H1 (cell line): ENCODE results near the gene TRIL. TPM values are rescaled to one million over a fixed set of nuclear protein-coding genes. Genes with fewer than 3 reads are reported as not detected.

Source experiments
- CTCF ChIA-PET: fragments of 300-600 bp; sonication (Branson Sonifier 250); formaldehyde crosslinking; loops from one replicate; lab custom pipeline; 2021; ENCODE audit not compliant: partially characterized antibody; lab: Charles Lee
- POLR2A ChIA-PET: fragments of 300-600 bp; sonication (Branson Sonifier 250); formaldehyde crosslinking; loops from one replicate; lab custom pipeline; 2021; ENCODE audit warnings: inconsistent platforms; ENCODE audit not compliant: partially characterized antibody; lab: Charles Lee
- DNase-seq, 2 experiments: peaks; one replicate each; pipeline versions ENCODE4 v3.0.0 to v3.0.0-alpha.2; 2010 to 2022; ENCODE audit warnings: low spot score in 2 of 2, low read depth in 1 of 2, mixed read lengths in 1 of 2
- FAIRE-seq: peaks from 2 replicates; lab custom pipeline; 2011; peaks lifted over from hg19 to GRCh38; lab: Jason Lieb, UNC
- H2AFZ ChIP-seq: 2 replicates; pipeline ENCODE4 v1.8.1; 2012; ENCODE audit warnings: low read length, inconsistent platforms
- H2AK5ac ChIP-seq: 2 replicates; pipeline ENCODE4 v1.6.1; 2013; ENCODE audit warnings: low read depth, low read length
- H2BK120ac ChIP-seq: replicated peaks from 2 replicates; pipeline ENCODE3; 2013; ENCODE audit warnings: low read depth, low read length, inconsistent platforms
- H2BK12ac ChIP-seq: 2 replicates; pipeline ENCODE4 v1.6.1; 2013; ENCODE audit warnings: low read depth, low read length
- H2BK15ac ChIP-seq: 2 replicates; pipeline ENCODE4 v1.6.1; 2013; ENCODE audit warnings: low read length
- H2BK20ac ChIP-seq: 2 replicates; pipeline ENCODE4 v1.6.1; 2013; ENCODE audit warnings: low read length
- H2BK5ac ChIP-seq: 2 replicates; pipeline ENCODE4 v1.6.1; 2013; ENCODE audit warnings: low read depth, low read length
- H3K14ac ChIP-seq: 2 replicates; pipeline ENCODE4 v1.6.1; 2013; ENCODE audit warnings: inconsistent platforms; ENCODE audit not compliant: insufficient read length
- H3K18ac ChIP-seq: 2 replicates; pipeline ENCODE4 v1.6.1; 2013; ENCODE audit warnings: low read length; ENCODE audit errors: extremely low read depth
- H3K23ac ChIP-seq: 2 replicates; pipeline ENCODE4 v1.6.1; 2013; ENCODE audit warnings: inconsistent platforms; ENCODE audit not compliant: insufficient read length
- H3K23me2 ChIP-seq: 2 replicates; pipeline ENCODE4 v1.6.1; 2013; ENCODE audit warnings: low read depth, low read length
- H3K27ac ChIP-seq: 2 replicates; pipeline ENCODE4 v1.6.1; 2011; ENCODE audit warnings: low read depth, low read length, inconsistent platforms
- H3K27me3 ChIP-seq, 4 experiments: replicated peaks in 1 of 4; 1 replicate in 1 of 4; 2 replicates in 3 of 4; pipeline versions ENCODE4 v1.6.1 to v1.8.1; 2011 to 2013; ENCODE audit warnings: low read length in 3 of 4, mild to moderate bottlenecking in 3 of 4, inconsistent platforms in 2 of 4, mixed read lengths in 2 of 4, moderate library complexity in 1 of 4; ENCODE audit not compliant: control insufficient read depth in 3 of 4, insufficient read depth in 3 of 4; ENCODE audit errors: extremely low read depth in 1 of 4
- H3K36me3 ChIP-seq, 4 experiments: 2 replicates each; pipeline versions ENCODE4 v1.6.1 to v1.8.1; 2011 to 2013; ENCODE audit warnings: mild to moderate bottlenecking in 4 of 4, low read length in 3 of 4, moderate library complexity in 2 of 4, control low read depth in 1 of 4, inconsistent platforms in 1 of 4; ENCODE audit not compliant: insufficient read depth in 4 of 4, control insufficient read depth in 2 of 4
- H3K4ac ChIP-seq: replicated peaks from 2 replicates; pipeline ENCODE3; 2013; ENCODE audit warnings: low read length, low read depth, mixed read lengths, inconsistent platforms; ENCODE audit not compliant: insufficient read length
- H3K4me1 ChIP-seq, 4 experiments: replicated peaks in 1 of 4; 1 replicate in 1 of 4; 2 replicates in 3 of 4; pipeline versions ENCODE4 v1.6.1 to v1.8.1; 2011 to 2013; ENCODE audit warnings: low read length in 3 of 4, inconsistent platforms in 2 of 4, mixed read lengths in 1 of 4; ENCODE audit not compliant: insufficient read depth in 4 of 4, control insufficient read depth in 3 of 4
- H3K4me2 ChIP-seq, 2 experiments: 2 replicates each; pipeline versions ENCODE4 v1.6.1 to v1.8.1; 2011 to 2013; ENCODE audit warnings: low read depth in 2 of 2, low read length in 2 of 2, control low read depth in 1 of 2, inconsistent platforms in 1 of 2, mild to moderate bottlenecking in 1 of 2; ENCODE audit not compliant: insufficient read depth in 1 of 2
- H3K4me3 ChIP-seq, 4 experiments: fragments of 200-600, 300-600 bp in 1 of 4; sonication (generic), shearing (Covaris generic), sonication (Bioruptor Twin) in 1 of 4; 2 replicates each; pipeline versions ENCODE4 v1.5.1 to v1.8.1; 2011 to 2016; ENCODE audit warnings: low read length in 4 of 4, low read depth in 3 of 4, control low read depth in 2 of 4, inconsistent platforms in 2 of 4, mild to moderate bottlenecking in 2 of 4, mixed read lengths in 1 of 4, moderate library complexity in 1 of 4; ENCODE audit not compliant: insufficient read depth in 2 of 4; ENCODE audit errors: extremely low read depth in 1 of 4
- H3K56ac ChIP-seq: replicated peaks from 2 replicates; pipeline ENCODE3; 2013; ENCODE audit warnings: low read depth, mild to moderate bottlenecking, mixed read lengths, low read length, inconsistent platforms; ENCODE audit not compliant: insufficient read length
- H3K79me1 ChIP-seq: 2 replicates; pipeline ENCODE4 v1.6.1; 2013; ENCODE audit warnings: low read depth, low read length, control low read depth
- H3K79me2 ChIP-seq, 2 experiments: 2 replicates each; pipeline versions ENCODE4 v1.6.1 to v1.8.1; 2012 to 2013; ENCODE audit warnings: low read length in 2 of 2, mild to moderate bottlenecking in 2 of 2, inconsistent platforms in 1 of 2; ENCODE audit not compliant: insufficient read depth in 2 of 2, control insufficient read depth in 1 of 2
- H3K9ac ChIP-seq, 4 experiments: replicated peaks in 1 of 4; 1 replicate in 1 of 4; 2 replicates in 3 of 4; pipeline versions ENCODE4 v1.6.1 to v1.8.1; 2011 to 2013; ENCODE audit warnings: low read depth in 3 of 4, low read length in 3 of 4, control low read depth in 2 of 4, mild to moderate bottlenecking in 2 of 4, moderate library complexity in 2 of 4, inconsistent platforms in 1 of 4; ENCODE audit errors: extremely low read depth in 1 of 4
- H3K9me3 ChIP-seq, 2 experiments: 2 replicates each; pipeline versions ENCODE4 v1.6.1 to v1.8.1; 2012 to 2013; ENCODE audit warnings: mild to moderate bottlenecking in 2 of 2, moderate library complexity in 2 of 2, control low read depth in 1 of 2, inconsistent platforms in 1 of 2, low read depth in 1 of 2, low read length in 1 of 2, mixed read lengths in 1 of 2; ENCODE audit not compliant: insufficient read depth in 2 of 2
- H4K20me1 ChIP-seq, 2 experiments: replicated peaks in 1 of 2; 2 replicates each; pipeline versions ENCODE3 to v1.8.1; 2011 to 2013; ENCODE audit warnings: inconsistent platforms in 2 of 2, low read length in 2 of 2, mild to moderate bottlenecking in 1 of 2; ENCODE audit not compliant: insufficient read depth in 2 of 2, control insufficient read depth in 1 of 2
- H4K5ac ChIP-seq: 2 replicates; pipeline ENCODE4 v1.6.1; 2013; ENCODE audit warnings: low read length, low read depth, mixed read lengths, inconsistent platforms; ENCODE audit not compliant: insufficient read length
- H4K8ac ChIP-seq: 2 replicates; pipeline ENCODE4 v1.8.0; 2013; ENCODE audit warnings: mild to moderate bottlenecking, moderate library complexity, low read length, inconsistent platforms; ENCODE audit not compliant: insufficient read depth; ENCODE audit errors: extremely low read depth
- H4K91ac ChIP-seq: replicated peaks from 2 replicates; pipeline ENCODE3; 2013; ENCODE audit warnings: low read length, mixed read lengths, inconsistent platforms; ENCODE audit not compliant: insufficient read length
- CREB1 ChIP-seq: IDR thresholded peaks from 2 replicates; pipeline ENCODE4 v1.6.1; 2012; ENCODE audit warnings: inconsistent platforms
- EZH2 ChIP-seq: fragments of 200-600 bp; sonication (generic); IDR thresholded peaks from 2 replicates; pipeline ENCODE4 v1.7.1; 2012; ENCODE audit warnings: low read depth, mild to moderate bottlenecking, moderate library complexity, low read length, inconsistent platforms; ENCODE audit not compliant: severe bottlenecking
- KDM5A ChIP-seq: fragments of 200-600 bp; IDR thresholded peaks from 2 replicates; pipeline ENCODE4 v1.7.1; 2012; ENCODE audit warnings: mild to moderate bottlenecking, low read length, inconsistent platforms, mixed read lengths
- MAFK ChIP-seq: IDR thresholded peaks from 2 replicates; pipeline ENCODE4 v1.6.1; 2012; ENCODE audit warnings: low read depth, mild to moderate bottlenecking, improper control_type of control experiment, low read length
- NANOG ChIP-seq: IDR thresholded peaks from 2 replicates; pipeline ENCODE4 v1.6.1; 2011; ENCODE audit warnings: low read length, low read depth, mild to moderate bottlenecking, inconsistent platforms; ENCODE audit not compliant: insufficient read depth, poor library complexity, severe bottlenecking
- POU5F1 ChIP-seq: IDR thresholded peaks from 2 replicates; pipeline ENCODE4 v1.6.1; 2011; ENCODE audit warnings: low read depth, mild to moderate bottlenecking, low read length, moderate library complexity
- SP1 ChIP-seq: IDR thresholded peaks from 2 replicates; pipeline ENCODE4 v1.6.1; 2011; ENCODE audit warnings: low read depth, low read length
- SUZ12 ChIP-seq: fragments of 200-600 bp; sonication (generic); IDR thresholded peaks from 2 replicates; pipeline ENCODE4 v1.6.1; 2012; ENCODE audit warnings: mild to moderate bottlenecking, inconsistent platforms, low read length, moderate library complexity, mixed read lengths
- TBP ChIP-seq: IDR thresholded peaks from 2 replicates; pipeline ENCODE4 v1.6.1; 2011; ENCODE audit warnings: low read depth, low read length, improper control_type of control experiment
- WGBS, 2 experiments: shearing (Covaris generic) in 1 of 2; methylation state at CpG; one replicate each; pipeline versions ENCODE4 v1.1.6 to v1.1.7; 2013 to 2015; ENCODE audit warnings: low lambda C conversion rate in 2 of 2, mixed read lengths in 2 of 2, inconsistent platforms in 1 of 2, low coverage in 1 of 2, missing lambda C conversion rate in 1 of 2; ENCODE audit not compliant: insufficient replicate concordance in 2 of 2, insufficient coverage in 1 of 2, insufficient read length in 1 of 2; ENCODE audit errors: extremely low coverage in 1 of 2, missing lambda C conversion rate in 1 of 2; 5-methylcytosine and 5-hydroxymethylcytosine counted together
- polyA plus RNA-seq, 7 experiments: library from polyadenylated mRNA; depleted of rRNA in 3 of 7; stranded (reverse) in 5 of 7; unstranded in 2 of 7; fragments of >200 nt in 5 of 7; fragments of 200-250 nt in 2 of 7; gene quantifications; 1 replicate in 5 of 7; 2 replicates in 1 of 7; 4 replicates in 1 of 7; pipeline versions ENCODE4 v1.2.1 to v1.2.3, GENCODE V29; 2011 to 2013; ENCODE audit warnings: missing spikeins in 2 of 7, mixed read lengths in 2 of 7
- total RNA-seq: library from RNA; stranded (reverse); fragmentation: NEBNext Ultra II Directional; extraction: Animal tissue kit (Norgen Biotek cat#: 25700); gene quantifications from 2 replicates; pipeline ENCODE4 v1.2.1, GENCODE V29; 2021
- TF ChIP-seq, protein P1 (sequence below), 3 experiments: IDR thresholded peaks; 1 replicate in 2 of 3; 2 replicates in 1 of 3; pipeline versions ENCODE4 v1.5.1 to v1.6.1; 2011; ENCODE audit warnings: low read length in 3 of 3, mild to moderate bottlenecking in 3 of 3, inconsistent platforms in 2 of 3, low read depth in 1 of 3, moderate library complexity in 1 of 3; ENCODE audit not compliant: insufficient read depth in 1 of 3; ENCODE audit errors: control extremely low read depth in 1 of 3

TRIL gene
- total and polyA plus RNA-seq, 2 of the 8 experiments (the other 6 are each of a cell fraction or from before 2014, with no cell fraction given), result 3.9 to 5.5 TPM

- H4K20me1 ChIP-seq, result no peaks in the 10 kb centered on the region
- no peak overlapping the region for H4K5ac ChIP-seq
- no peak overlapping the region for H3K27ac ChIP-seq
- no peak overlapping the region for H2BK120ac ChIP-seq
- no peaks in the 10 kb centered on the region for H3K9me3 ChIP-seq
- POLR2A ChIA-PET, result no interaction called here
- no peak overlapping the region for H2AK5ac ChIP-seq
- no peak overlapping the region for H4K91ac ChIP-seq
- H2BK20ac ChIP-seq, result no peak overlapping the region
- H2BK5ac ChIP-seq, result no peak overlapping the region
- FAIRE-seq (no peak), DNase-seq (no peak)
- no peak overlapping the region for H3K14ac ChIP-seq
- no peak overlapping the region for H2BK12ac ChIP-seq
- no peaks in the 10 kb centered on the region for H3K79me2 ChIP-seq
- no peak overlapping the region for H3K4me2 ChIP-seq
- WGBS, 2 experiments, result 89% methylated on average over 6 of the region's 6 CpGs; no CpG with 5 or more reads in 1 of the 2 experiments
- H3K36me3 ChIP-seq, result no peaks in the 10 kb centered on the region
- H3K56ac ChIP-seq, result no peak overlapping the region
- no peaks in the 10 kb centered on the region for H3K79me1 ChIP-seq
- CTCF ChIA-PET, result interaction anchor here (0.6 to 1.7 kb wide), 5 partner anchors 8 to 74 kb away, joined by 4 to 5 read pairs (median 4); no protein-coding TSS in a partner anchor
- no peak overlapping the region for H3K23ac ChIP-seq
- H3K9ac ChIP-seq, result no peak overlapping the region
- H3K4me1 ChIP-seq, result peaks cover 0 to 6% (median 3%) of the 10 kb centered on the region in 4 experiments; a peak in 2 of 7 replicates
- H3K4me3 ChIP-seq, result no peak overlapping the region
- no peak overlapping the region for H3K4ac ChIP-seq
- no peaks in the 10 kb centered on the region for H3K27me3 ChIP-seq
- H2AFZ ChIP-seq, result no peak overlapping the region
- no peak overlapping the region for H2BK15ac ChIP-seq
- H3K23me2 ChIP-seq, result no peaks in the 10 kb centered on the region
- H3K18ac ChIP-seq, result no peak overlapping the region
- H4K8ac ChIP-seq, result no peak overlapping the region
- TF ChIP-seq SP1, result no peak
- no peak for TF ChIP-seq NANOG
- TF ChIP-seq MAFK, result no peak
- TF ChIP-seq SUZ12, result no peak
- TF ChIP-seq EZH2, result no peak
- TF ChIP-seq, protein P1, sequence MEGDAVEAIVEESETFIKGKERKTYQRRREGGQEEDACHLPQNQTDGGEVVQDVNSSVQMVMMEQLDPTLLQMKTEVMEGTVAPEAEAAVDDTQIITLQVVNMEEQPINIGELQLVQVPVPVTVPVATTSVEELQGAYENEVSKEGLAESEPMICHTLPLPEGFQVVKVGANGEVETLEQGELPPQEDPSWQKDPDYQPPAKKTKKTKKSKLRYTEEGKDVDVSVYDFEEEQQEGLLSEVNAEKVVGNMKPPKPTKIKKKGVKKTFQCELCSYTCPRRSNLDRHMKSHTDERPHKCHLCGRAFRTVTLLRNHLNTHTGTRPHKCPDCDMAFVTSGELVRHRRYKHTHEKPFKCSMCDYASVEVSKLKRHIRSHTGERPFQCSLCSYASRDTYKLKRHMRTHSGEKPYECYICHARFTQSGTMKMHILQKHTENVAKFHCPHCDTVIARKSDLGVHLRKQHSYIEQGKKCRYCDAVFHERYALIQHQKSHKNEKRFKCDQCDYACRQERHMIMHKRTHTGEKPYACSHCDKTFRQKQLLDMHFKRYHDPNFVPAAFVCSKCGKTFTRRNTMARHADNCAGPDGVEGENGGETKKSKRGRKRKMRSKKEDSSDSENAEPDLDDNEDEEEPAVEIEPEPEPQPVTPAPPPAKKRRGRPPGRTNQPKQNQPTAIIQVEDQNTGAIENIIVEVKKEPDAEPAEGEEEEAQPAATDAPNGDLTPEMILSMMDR (IDR thresholded peaks at IDR 0.05; ENCODE audit: control extremely low read depth in 1 of 3, insufficient read depth in 1 of 3, low read depth in 1 of 3, low read length in 3 of 3), result no peak
- TF ChIP-seq CREB1, result no peak
- no peak for TF ChIP-seq KDM5A
- TF ChIP-seq POU5F1, result no peak
- TF ChIP-seq TBP, result no peak
Measured at GRCh38 chr7:28989211-28989980, 31.3 kb upstream of the TRIL start.
